Fibroblast of lung (primary cell): ENCODE data around the gene ZP2. TPM values are rescaled to one million over a fixed set of nuclear protein-coding genes. Genes with fewer than 3 reads are reported as not detected.
A peak's percentile ranks its signal among the peaks of the same experiment; 100 is the strongest.

ENCODE experiments used
- DNase-seq, 2 donors: peaks; one replicate each; pipeline versions ENCODE4 v3.0.0 to v3.0.0-alpha.2; 2010; ENCODE audit warnings: low read depth in 2 of 2
- H2AFZ ChIP-seq: 2 replicates; pipeline ENCODE4 v1.5.1; 2012; ENCODE audit warnings: low read length, control low read depth, inconsistent platforms
- H3K27ac ChIP-seq: 2 replicates; pipeline ENCODE4 v1.5.1; 2011; ENCODE audit warnings: low read length, control low read depth; ENCODE audit not compliant: insufficient read depth
- H3K27me3 ChIP-seq: 2 replicates; pipeline ENCODE4 v1.5.1; 2011; ENCODE audit warnings: mild to moderate bottlenecking, low read length; ENCODE audit not compliant: control insufficient read depth, insufficient read depth
- H3K36me3 ChIP-seq: 2 replicates; pipeline ENCODE4 v1.5.1; 2011; ENCODE audit warnings: low read length; ENCODE audit not compliant: control insufficient read depth, insufficient read depth
- H3K4me1 ChIP-seq: 2 replicates; pipeline ENCODE4 v1.5.1; 2011; ENCODE audit warnings: low read length; ENCODE audit not compliant: control insufficient read depth, insufficient read depth; ENCODE audit errors: extremely low read depth
- H3K4me2 ChIP-seq: 2 replicates; pipeline ENCODE4 v1.5.1; 2011; ENCODE audit warnings: low read length, control low read depth; ENCODE audit not compliant: insufficient read depth; ENCODE audit errors: extremely low read depth
- H3K4me3 ChIP-seq, 4 experiments: fragments of 200-600 bp in 1 of 4; sonication (generic) in 1 of 4; replicated peaks in 1 of 4; 2 replicates each; pipeline ENCODE4 v1.5.1; 2011 to 2016; ENCODE audit warnings: low read length in 4 of 4, low read depth in 3 of 4, mild to moderate bottlenecking in 3 of 4, control low read depth in 2 of 4, inconsistent platforms in 1 of 4, mixed read lengths in 1 of 4; ENCODE audit not compliant: insufficient read depth in 1 of 4; ENCODE audit errors: control extremely low read depth in 1 of 4
- H3K79me2 ChIP-seq: 2 replicates; pipeline ENCODE4 v1.5.1; 2012; ENCODE audit warnings: mild to moderate bottlenecking, low read length, inconsistent platforms; ENCODE audit not compliant: control insufficient read depth, insufficient read depth
- H3K9ac ChIP-seq: 2 replicates; pipeline ENCODE4 v1.5.1; 2011; ENCODE audit warnings: mild to moderate bottlenecking, low read length, control low read depth; ENCODE audit not compliant: insufficient read depth
- H3K9me3 ChIP-seq: 2 replicates; pipeline ENCODE4 v1.5.1; 2012; ENCODE audit warnings: low read depth, low read length; ENCODE audit not compliant: control insufficient read depth, insufficient read depth
- H4K20me1 ChIP-seq: 2 replicates; pipeline ENCODE4 v1.5.1; 2011; ENCODE audit warnings: low read length; ENCODE audit not compliant: control insufficient read depth, insufficient read depth; ENCODE audit errors: extremely low read depth
- EZH2 ChIP-seq: IDR thresholded peaks from 2 replicates; pipeline ENCODE4 v1.5.1; 2012; ENCODE audit warnings: low read length, control low read depth, mild to moderate bottlenecking; ENCODE audit errors: missing control alignments
- polyA plus RNA-seq, 2 donors: library from polyadenylated mRNA; depleted of rRNA in 1 of 2; stranded (reverse) in 1 of 2; unstranded in 1 of 2; fragments of >200 nt; gene quantifications; 2 replicates each; pipeline ENCODE4 v1.2.1, GENCODE V29; 2011 to 2012; ENCODE audit warnings: missing spikeins in 1 of 2
- total RNA-seq: library from RNA; depleted of rRNA; stranded (reverse); fragments of >200 nt; gene quantifications from 2 replicates; pipeline ENCODE4 v1.2.1, GENCODE V29; 2014
- TF ChIP-seq, protein P1 (sequence below), 2 donors: IDR thresholded peaks in 1 of 2; conservative IDR thresholded peaks in 1 of 2; 1 replicate in 1 of 2; 2 replicates in 1 of 2; pipeline ENCODE4 v1.5.1; 2011 to 2012; ENCODE audit warnings: low read length in 2 of 2, control low read depth in 1 of 2, inconsistent platforms in 1 of 2, low read depth in 1 of 2, mild to moderate bottlenecking in 1 of 2

Gene ZP2
- total and polyA plus RNA-seq, 2 donors (not counting 1 experiment from before 2014, with no cell fraction given): not detected

DNA sequence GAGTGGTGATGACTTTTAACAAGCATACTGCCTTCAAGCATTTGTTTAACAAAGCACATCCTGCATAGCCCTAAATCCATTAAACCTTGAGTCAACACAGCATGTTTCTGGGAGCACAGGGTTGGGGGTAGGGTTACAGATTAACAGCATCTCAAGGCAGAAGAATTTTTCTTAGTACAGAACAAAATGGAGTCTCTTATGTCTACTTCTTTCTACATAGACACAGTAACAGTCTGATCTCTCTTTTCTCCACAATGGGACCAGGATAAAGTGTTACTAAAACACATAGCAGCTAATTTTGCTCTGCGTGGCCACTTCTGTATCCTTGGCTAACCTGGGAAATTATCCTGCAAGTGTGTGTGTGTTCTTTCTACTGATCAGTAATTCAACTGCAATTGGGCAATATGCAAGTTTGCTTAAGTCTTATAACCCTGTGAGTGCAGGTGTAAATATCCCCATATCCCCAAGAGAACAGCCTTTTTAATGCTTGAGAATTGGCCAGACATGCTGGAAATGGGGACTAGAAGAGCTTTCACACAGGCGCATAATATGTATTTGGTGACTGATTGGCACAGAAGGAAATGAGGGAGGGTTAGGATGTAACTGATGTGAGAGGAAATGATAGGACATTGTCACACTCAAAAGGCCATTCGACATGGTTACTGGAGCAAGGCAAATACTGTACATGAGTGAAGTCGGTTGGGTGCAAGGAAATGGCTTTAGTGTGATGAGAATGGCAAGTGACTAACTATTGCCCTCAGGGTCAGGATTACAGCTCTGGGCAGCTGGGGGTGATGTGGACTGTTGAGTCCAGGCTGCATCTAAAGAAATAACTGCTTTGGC lies 11.3 kb upstream of the ZP2 start:
- TF ChIP-seq, protein P1, sequence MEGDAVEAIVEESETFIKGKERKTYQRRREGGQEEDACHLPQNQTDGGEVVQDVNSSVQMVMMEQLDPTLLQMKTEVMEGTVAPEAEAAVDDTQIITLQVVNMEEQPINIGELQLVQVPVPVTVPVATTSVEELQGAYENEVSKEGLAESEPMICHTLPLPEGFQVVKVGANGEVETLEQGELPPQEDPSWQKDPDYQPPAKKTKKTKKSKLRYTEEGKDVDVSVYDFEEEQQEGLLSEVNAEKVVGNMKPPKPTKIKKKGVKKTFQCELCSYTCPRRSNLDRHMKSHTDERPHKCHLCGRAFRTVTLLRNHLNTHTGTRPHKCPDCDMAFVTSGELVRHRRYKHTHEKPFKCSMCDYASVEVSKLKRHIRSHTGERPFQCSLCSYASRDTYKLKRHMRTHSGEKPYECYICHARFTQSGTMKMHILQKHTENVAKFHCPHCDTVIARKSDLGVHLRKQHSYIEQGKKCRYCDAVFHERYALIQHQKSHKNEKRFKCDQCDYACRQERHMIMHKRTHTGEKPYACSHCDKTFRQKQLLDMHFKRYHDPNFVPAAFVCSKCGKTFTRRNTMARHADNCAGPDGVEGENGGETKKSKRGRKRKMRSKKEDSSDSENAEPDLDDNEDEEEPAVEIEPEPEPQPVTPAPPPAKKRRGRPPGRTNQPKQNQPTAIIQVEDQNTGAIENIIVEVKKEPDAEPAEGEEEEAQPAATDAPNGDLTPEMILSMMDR (conservative IDR thresholded peaks at IDR 0.05 in 1 of 2, IDR thresholded peaks at IDR 0.05 in 1 of 2; ENCODE audit: low read depth in 1 of 2, low read length in 2 of 2): no peak
- TF ChIP-seq EZH2: no peak
- no peaks in the 10 kb centered on the region for H3K9me3 ChIP-seq

DNA sequence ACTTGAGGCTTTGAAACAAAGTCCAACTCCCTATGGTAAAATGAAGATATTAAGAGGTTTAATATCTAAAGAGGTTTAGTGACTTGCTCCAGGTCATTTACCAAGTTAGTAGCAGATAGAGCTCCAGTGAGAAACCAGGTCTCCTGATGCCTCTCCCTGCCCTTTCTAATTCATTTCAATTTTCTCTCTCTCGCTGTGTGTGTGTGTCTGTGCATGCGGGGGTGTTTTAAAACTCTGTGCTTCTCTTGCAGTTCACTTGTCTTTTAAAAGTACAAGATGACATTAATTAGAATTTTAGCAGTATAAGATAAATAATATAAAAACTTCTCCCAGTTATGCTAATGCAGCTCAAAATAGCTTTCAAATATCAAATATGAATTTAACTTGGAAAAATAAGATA lies 8.2 kb upstream of the ZP2 start:
- H4K20me1 ChIP-seq: no peaks in the 10 kb centered on the region
- H3K4me1 ChIP-seq: no peaks in the 10 kb centered on the region
- no peaks in the 10 kb centered on the region for H3K9me3 ChIP-seq
- H3K27me3 ChIP-seq: no peaks in the 10 kb centered on the region
- H3K27ac ChIP-seq: no peak overlapping the region
- TF ChIP-seq, protein P1 (conservative IDR thresholded peaks at IDR 0.05 in 1 of 2, IDR thresholded peaks at IDR 0.05 in 1 of 2; ENCODE audit: low read depth in 1 of 2, low read length in 2 of 2): no peak
- no peak for TF ChIP-seq EZH2
- DNase-seq: no peak
- no peaks in the 10 kb centered on the region for H3K79me2 ChIP-seq
- no peak overlapping the region for H3K4me2 ChIP-seq
- H2AFZ ChIP-seq: no peak overlapping the region
- H3K36me3 ChIP-seq: no peaks in the 10 kb centered on the region
- no peak overlapping the region for H3K4me3 ChIP-seq
- H3K9ac ChIP-seq: no peak overlapping the region

More for the DNA sequence above, 11.3 kb upstream of the ZP2 start:
- Histone ChIP-seq H3K4me3 (no peak overlapping the region), H3K4me2 (no peak overlapping the region), H3K27ac (no peak overlapping the region), H4K20me1 (no peaks in the 10 kb centered on the region), H3K36me3 (no peaks in the 10 kb centered on the region), H3K27me3 (no peaks in the 10 kb centered on the region), H3K4me1 (no peaks in the 10 kb centered on the region), H3K79me2 (no peaks in the 10 kb centered on the region), H3K9ac (no peak overlapping the region), H2AFZ (no peak overlapping the region)
- DNase-seq: no peak

DNA sequence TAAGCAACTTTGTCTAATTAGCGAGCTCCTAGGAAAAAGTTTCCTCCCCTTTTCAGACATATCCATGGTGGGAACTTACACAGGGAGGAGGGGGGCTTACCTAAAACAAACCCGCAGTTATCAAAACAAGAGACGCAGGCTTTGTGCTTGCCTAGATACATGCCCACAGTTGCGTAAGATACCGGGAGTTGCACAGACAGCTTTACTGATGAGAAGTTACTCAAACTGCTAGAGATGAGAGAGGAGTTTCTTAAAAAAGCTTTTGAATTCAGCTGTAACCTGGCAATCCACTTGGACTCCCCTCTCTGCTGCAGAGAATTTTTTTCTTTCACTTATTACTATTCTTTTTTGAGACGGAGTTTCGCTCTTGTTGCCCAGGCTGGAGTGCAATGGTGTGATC lies 6.8 kb upstream of the ZP2 start:
- no peak overlapping the region for H3K27ac ChIP-seq
- H3K4me2 ChIP-seq: no peak overlapping the region
- H3K36me3 ChIP-seq: no peaks in the 10 kb centered on the region
- no peak overlapping the region for H2AFZ ChIP-seq
- no peak for TF ChIP-seq EZH2
- TF ChIP-seq, protein P1 (conservative IDR thresholded peaks at IDR 0.05 in 1 of 2, IDR thresholded peaks at IDR 0.05 in 1 of 2; ENCODE audit: low read depth in 1 of 2, low read length in 2 of 2): no peak
- H3K9ac ChIP-seq: no peak overlapping the region
- H3K4me1 ChIP-seq: no peaks in the 10 kb centered on the region
- no peaks in the 10 kb centered on the region for H4K20me1 ChIP-seq
- H3K4me3 ChIP-seq: no peak overlapping the region
- no peaks in the 10 kb centered on the region for H3K27me3 ChIP-seq
- peak in 1 of 2 donors; percentile 6 for DNase-seq
- H3K9me3 ChIP-seq: no peaks in the 10 kb centered on the region
- H3K79me2 ChIP-seq: no peaks in the 10 kb centered on the region
